ENCODE measurements around the gene PSMF1.
A peak's percentile ranks its signal among the peaks of the same experiment; 100 is the strongest.

Gene PSMF1

GRCh38 chr20:1118336-1119127 is at the start of gene PSMF1:
Gene PSMF1 (plus strand): TSS chr20:1118602. CDS start chr20:1118774, 172 bp downstream.
- peak; percentile 90 for DNase-seq (ENCODE audit: low read depth)

GRCh38 chr20:1072258-1072657 is 46.1 kb upstream of the PSMF1 start:
- no peak for DNase-seq (ENCODE audit: low read depth)

- DNase-seq (ENCODE audit: low read depth): no peak
Measured at GRCh38 chr20:1075616-1076015, 42.8 kb upstream of the PSMF1 start.

GRCh38 chr20:1081891-1082290 is 36.5 kb upstream of the PSMF1 start:
- no peak for DNase-seq (ENCODE audit: low read depth)

- no peak for DNase-seq (ENCODE audit: low read depth)
Measured at GRCh38 chr20:1083431-1084080, 34.8 kb upstream of the PSMF1 start.

- no peak for DNase-seq (ENCODE audit: low read depth)
Measured at GRCh38 chr20:1085492-1086276, 32.7 kb upstream of the PSMF1 start.

GRCh38 chr20:1086277-1087213 is 31.9 kb upstream of the PSMF1 start:
- no peak for DNase-seq (ENCODE audit: low read depth)

GRCh38 chr20:1087311-1087905 is 31.0 kb upstream of the PSMF1 start:
- DNase-seq (ENCODE audit: low read depth): no peak

GRCh38 chr20:1094751-1095150 is 23.7 kb upstream of the PSMF1 start:
- no peak for DNase-seq (ENCODE audit: low read depth)

GRCh38 chr20:1101533-1101932 is 16.9 kb upstream of the PSMF1 start:
- DNase-seq (ENCODE audit: low read depth): no peak

- DNase-seq (ENCODE audit: low read depth): no peak
Measured at GRCh38 chr20:1102016-1102415, 16.4 kb upstream of the PSMF1 start.

GRCh38 chr20:1103751-1104150 is 14.7 kb upstream of the PSMF1 start:
- DNase-seq (ENCODE audit: low read depth): no peak

GRCh38 chr20:1105599-1106194 is 12.7 kb upstream of the PSMF1 start:
- DNase-seq (ENCODE audit: low read depth): no peak

- no peak for DNase-seq (ENCODE audit: low read depth)
Measured at GRCh38 chr20:1107176-1107575, 11.2 kb upstream of the PSMF1 start.

- peak; percentile 33 for DNase-seq (ENCODE audit: low read depth)
Measured at GRCh38 chr20:1108437-1108920, 9.9 kb upstream of the PSMF1 start.

- DNase-seq (ENCODE audit: low read depth): no peak
Measured at GRCh38 chr20:1112908-1113307, 5.5 kb upstream of the PSMF1 start.

- no peak for DNase-seq (ENCODE audit: low read depth)
Measured at GRCh38 chr20:1118004-1118335, 432 bp upstream of the PSMF1 start.

- DNase-seq (ENCODE audit: low read depth): no peak
Measured at GRCh38 chr20:1119128-1119505, 715 bp downstream of the PSMF1 start.

GRCh38 chr20:1119524-1119923 is 1.1 kb downstream of the PSMF1 start:
- no peak for DNase-seq (ENCODE audit: low read depth)

- DNase-seq (ENCODE audit: low read depth): no peak
Measured at GRCh38 chr20:1121429-1121828, 3.0 kb downstream of the PSMF1 start.

Data from stimulated activated CD4-positive, alpha-beta T cell treated with anti-CD3 and anti-CD28 coated beads, Interleukin-2, amount 100 ng/mL, for 4 hours (primary cell).